Hepatocyte (in vitro differentiated cells): ENCODE data around the gene JMJD1C.

Experiments
- CTCF ChIP-seq: fragments of 200-600 bp; sonication (generic); IDR thresholded peaks from 2 replicates; pipeline ENCODE4 v1.5.1; 2016; ENCODE audit warnings: antibody characterized with exemption, mild to moderate bottlenecking; ENCODE audit not compliant: poor library complexity
- EZH2 ChIP-seq: fragments of 200-600 bp; sonication (generic); IDR thresholded peaks from 2 replicates; pipeline ENCODE4 v1.6.1; 2016; ENCODE audit warnings: antibody characterized with exemption, mild to moderate bottlenecking, borderline replicate concordance
- EZH2phosphoT487 ChIP-seq: fragments of 200-600 bp; sonication (generic); IDR thresholded peaks from one replicate; pipeline ENCODE4 v1.6.1; 2018; ENCODE audit warnings: antibody characterized with exemption, mild to moderate bottlenecking, low read depth, moderate library complexity; ENCODE audit not compliant: unreplicated experiment, severe bottlenecking

- no peak for TF ChIP-seq CTCF
- TF ChIP-seq EZH2: no peak
- no peak for TF ChIP-seq EZH2phosphoT487
These were observed 12.2 kb upstream of the JMJD1C start for GRCh38 chr10:63477927-63478326.
